Measurements from ENCODE around the gene LHPP. TPM values are rescaled to one million over a fixed set of nuclear protein-coding genes. Genes with fewer than 3 reads are reported as not detected.

The LHPP gene
- total and polyA plus RNA-seq, 2 donors (not counting 1 experiment from before 2014, with no cell fraction given) = 10.2 to 15.6 TPM

DNA sequence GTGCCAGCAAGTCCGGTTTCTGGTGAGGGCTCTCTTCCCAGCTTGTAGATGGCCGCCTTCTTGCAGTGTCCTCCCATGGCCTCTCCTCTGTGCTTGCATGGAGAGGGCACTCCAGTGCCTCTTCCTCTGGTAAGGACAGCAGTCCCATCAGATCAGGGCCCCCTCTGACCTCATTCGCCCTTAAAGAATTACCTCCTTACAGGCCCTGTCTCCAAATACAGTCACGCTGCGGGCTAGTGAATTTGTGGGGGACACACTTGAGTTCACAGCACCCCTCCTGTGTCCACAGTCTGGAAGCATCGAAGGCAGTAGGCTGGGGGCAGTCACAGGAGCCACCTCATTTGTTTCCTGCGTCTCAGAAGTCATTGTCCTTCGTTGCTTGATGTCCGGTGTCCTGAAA is 54.6 kb downstream of the LHPP start:
- H3K4me3 ChIP-seq (replicated peaks in 1 of 4; ENCODE audit: control extremely low read depth in 1 of 4, insufficient read depth in 1 of 4, low read depth in 3 of 4, low read length in 4 of 4) = no peak overlapping the region
- no peaks in the 10 kb centered on the region for H3K4me1 ChIP-seq (ENCODE audit: control insufficient read depth, extremely low read depth, insufficient read depth, low read length)
- H3K79me2 ChIP-seq (ENCODE audit: control insufficient read depth, insufficient read depth, low read length) = no peaks in the 10 kb centered on the region
- H3K27ac ChIP-seq (ENCODE audit: insufficient read depth, low read length) = no peak overlapping the region
- H3K9me3 ChIP-seq (ENCODE audit: control insufficient read depth, insufficient read depth, low read depth, low read length) = no peaks in the 10 kb centered on the region
- no peak overlapping the region for H3K4me2 ChIP-seq (ENCODE audit: extremely low read depth, insufficient read depth, low read length)
- H3K9ac ChIP-seq (ENCODE audit: insufficient read depth, low read length) = no peak overlapping the region
- H3K27me3 ChIP-seq (ENCODE audit: control insufficient read depth, insufficient read depth, low read length) = no peaks in the 10 kb centered on the region
- no peaks in the 10 kb centered on the region for H4K20me1 ChIP-seq (ENCODE audit: control insufficient read depth, extremely low read depth, insufficient read depth, low read length)
- no peaks in the 10 kb centered on the region for H3K36me3 ChIP-seq (ENCODE audit: control insufficient read depth, insufficient read depth, low read length)
- no peak for TF ChIP-seq EZH2 (IDR thresholded peaks at IDR 0.05; ENCODE audit: low read length, missing control alignments)
- TF ChIP-seq, protein P1, sequence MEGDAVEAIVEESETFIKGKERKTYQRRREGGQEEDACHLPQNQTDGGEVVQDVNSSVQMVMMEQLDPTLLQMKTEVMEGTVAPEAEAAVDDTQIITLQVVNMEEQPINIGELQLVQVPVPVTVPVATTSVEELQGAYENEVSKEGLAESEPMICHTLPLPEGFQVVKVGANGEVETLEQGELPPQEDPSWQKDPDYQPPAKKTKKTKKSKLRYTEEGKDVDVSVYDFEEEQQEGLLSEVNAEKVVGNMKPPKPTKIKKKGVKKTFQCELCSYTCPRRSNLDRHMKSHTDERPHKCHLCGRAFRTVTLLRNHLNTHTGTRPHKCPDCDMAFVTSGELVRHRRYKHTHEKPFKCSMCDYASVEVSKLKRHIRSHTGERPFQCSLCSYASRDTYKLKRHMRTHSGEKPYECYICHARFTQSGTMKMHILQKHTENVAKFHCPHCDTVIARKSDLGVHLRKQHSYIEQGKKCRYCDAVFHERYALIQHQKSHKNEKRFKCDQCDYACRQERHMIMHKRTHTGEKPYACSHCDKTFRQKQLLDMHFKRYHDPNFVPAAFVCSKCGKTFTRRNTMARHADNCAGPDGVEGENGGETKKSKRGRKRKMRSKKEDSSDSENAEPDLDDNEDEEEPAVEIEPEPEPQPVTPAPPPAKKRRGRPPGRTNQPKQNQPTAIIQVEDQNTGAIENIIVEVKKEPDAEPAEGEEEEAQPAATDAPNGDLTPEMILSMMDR (conservative IDR thresholded peaks at IDR 0.05 in 1 of 2, IDR thresholded peaks at IDR 0.05 in 1 of 2; ENCODE audit: low read depth in 1 of 2, low read length in 2 of 2) = no peak
- DNase-seq (ENCODE audit: low read depth in 2 of 2) = no peak
- no peak overlapping the region for H2AFZ ChIP-seq (ENCODE audit: low read length)

DNA sequence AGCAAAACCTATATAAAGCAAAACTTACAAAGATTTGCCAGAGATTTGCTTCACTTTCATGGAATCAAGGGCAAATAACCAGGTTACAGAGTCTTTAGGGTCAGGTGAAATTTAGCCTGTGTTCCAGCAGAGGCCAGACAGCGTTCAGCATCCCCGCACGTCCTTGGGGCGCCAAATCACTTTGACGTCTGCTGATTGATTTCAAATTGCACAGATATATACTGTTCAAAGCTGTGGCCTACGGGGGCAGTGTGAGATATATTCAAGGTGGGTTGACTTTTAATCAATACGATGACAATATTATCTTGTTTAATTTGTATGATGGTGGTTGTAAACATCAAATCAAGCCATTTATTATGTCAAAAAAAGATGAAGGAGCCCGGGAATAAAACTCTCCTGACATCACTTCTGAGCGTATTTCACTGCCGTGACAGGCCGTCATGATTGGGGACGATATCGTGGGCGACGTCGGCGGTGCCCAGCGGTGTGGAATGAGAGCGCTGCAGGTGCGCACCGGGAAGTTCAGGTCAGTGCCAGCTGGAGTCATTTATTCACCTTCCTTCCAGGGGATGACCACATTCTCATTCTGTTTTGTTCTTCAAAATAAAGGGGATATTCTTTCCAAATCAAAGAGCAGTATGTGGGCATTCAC is 55.2 kb downstream of the LHPP start:
- H3K27ac ChIP-seq (ENCODE audit: insufficient read depth, low read length) = no peak overlapping the region
- H4K20me1 ChIP-seq (ENCODE audit: control insufficient read depth, extremely low read depth, insufficient read depth, low read length) = no peaks in the 10 kb centered on the region
- H3K4me2 ChIP-seq (ENCODE audit: extremely low read depth, insufficient read depth, low read length) = no peak overlapping the region
- H3K9me3 ChIP-seq (ENCODE audit: control insufficient read depth, insufficient read depth, low read depth, low read length) = no peaks in the 10 kb centered on the region
- H3K4me3 ChIP-seq (replicated peaks in 1 of 4; ENCODE audit: control extremely low read depth in 1 of 4, insufficient read depth in 1 of 4, low read depth in 3 of 4, low read length in 4 of 4) = no peak overlapping the region
- H3K79me2 ChIP-seq (ENCODE audit: control insufficient read depth, insufficient read depth, low read length) = no peaks in the 10 kb centered on the region
- H3K9ac ChIP-seq (ENCODE audit: insufficient read depth, low read length) = no peak overlapping the region
- TF ChIP-seq, protein P1 (conservative IDR thresholded peaks at IDR 0.05 in 1 of 2, IDR thresholded peaks at IDR 0.05 in 1 of 2; ENCODE audit: low read depth in 1 of 2, low read length in 2 of 2) = no peak
- no peak for TF ChIP-seq EZH2 (IDR thresholded peaks at IDR 0.05; ENCODE audit: low read length, missing control alignments)
- no peak for DNase-seq (ENCODE audit: low read depth in 2 of 2)
- no peak overlapping the region for H2AFZ ChIP-seq (ENCODE audit: low read length)
- no peaks in the 10 kb centered on the region for H3K4me1 ChIP-seq (ENCODE audit: control insufficient read depth, extremely low read depth, insufficient read depth, low read length)
- no peaks in the 10 kb centered on the region for H3K36me3 ChIP-seq (ENCODE audit: control insufficient read depth, insufficient read depth, low read length)
- no peaks in the 10 kb centered on the region for H3K27me3 ChIP-seq (ENCODE audit: control insufficient read depth, insufficient read depth, low read length)

DNA sequence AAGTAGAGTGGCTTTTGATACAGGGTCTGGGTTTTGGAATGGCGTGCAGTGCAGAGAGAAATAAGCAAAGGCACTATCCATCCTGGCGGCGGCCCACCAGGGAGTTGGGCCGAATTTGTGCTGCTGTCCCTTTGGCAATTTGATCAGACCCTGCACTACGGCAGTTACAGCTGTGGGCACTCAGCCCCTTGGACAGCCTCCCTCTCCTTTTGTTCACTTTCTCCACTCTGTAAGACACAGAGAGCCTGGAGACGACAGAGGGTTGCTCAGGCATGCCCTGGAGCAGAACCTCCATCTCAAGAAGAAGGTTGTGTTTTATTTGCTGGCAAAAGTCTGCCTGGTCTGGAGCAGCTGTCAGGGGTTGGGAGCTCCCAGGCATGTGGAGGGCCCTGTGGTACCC is 55.8 kb downstream of the LHPP start:
- TF ChIP-seq, protein P1 (conservative IDR thresholded peaks at IDR 0.05 in 1 of 2, IDR thresholded peaks at IDR 0.05 in 1 of 2; ENCODE audit: low read depth in 1 of 2, low read length in 2 of 2) = no peak
- TF ChIP-seq EZH2 (IDR thresholded peaks at IDR 0.05; ENCODE audit: low read length, missing control alignments) = no peak
- Histone ChIP-seq H3K4me1 (ENCODE audit: control insufficient read depth, extremely low read depth, insufficient read depth, low read length) (no peaks in the 10 kb centered on the region), H3K27ac (ENCODE audit: insufficient read depth, low read length) (no peak overlapping the region), H3K79me2 (ENCODE audit: control insufficient read depth, insufficient read depth, low read length) (no peaks in the 10 kb centered on the region), H3K9ac (ENCODE audit: insufficient read depth, low read length) (no peak overlapping the region), H3K9me3 (ENCODE audit: control insufficient read depth, insufficient read depth, low read depth, low read length) (no peaks in the 10 kb centered on the region), H3K27me3 (ENCODE audit: control insufficient read depth, insufficient read depth, low read length) (no peaks in the 10 kb centered on the region), H3K4me2 (ENCODE audit: extremely low read depth, insufficient read depth, low read length) (no peak overlapping the region), H2AFZ (ENCODE audit: low read length) (no peak overlapping the region), H3K4me3 (replicated peaks in 1 of 4; ENCODE audit: control extremely low read depth in 1 of 4, insufficient read depth in 1 of 4, low read depth in 3 of 4, low read length in 4 of 4) (no peak overlapping the region), H4K20me1 (ENCODE audit: control insufficient read depth, extremely low read depth, insufficient read depth, low read length) (no peaks in the 10 kb centered on the region), H3K36me3 (ENCODE audit: control insufficient read depth, insufficient read depth, low read length) (no peaks in the 10 kb centered on the region)
- DNase-seq (ENCODE audit: low read depth in 2 of 2) = no peak
